K562 (cell line): ENCODE data around the gene P2RY13. TPM values are rescaled to one million over a fixed set of nuclear protein-coding genes. Genes with fewer than 3 reads are reported as not detected.

ENCODE experiments used
- FOS ChIP-seq: IDR thresholded peaks from 3 replicates; pipeline ENCODE4 v1.6.1; 2011; ENCODE audit not compliant: insufficient read length; ENCODE audit errors: extremely low read depth
- FOXP1 ChIP-seq: sonication (generic); formaldehyde crosslinking; IDR thresholded peaks from 2 replicates; pipeline ENCODE4 v1.8.0; 2022; ENCODE audit warnings: mild to moderate bottlenecking, missing genetic modification reagents
- MAFG ChIP-seq: fragments of 450-650 bp; conservative IDR thresholded peaks from 2 replicates; pipeline ENCODE4 v1.6.1; 2016; ENCODE audit warnings: missing genetic modification characterization, missing compliant biosample characterization
- NCOA4 ChIP-seq: fragments of 450-650 bp; IDR thresholded peaks from 2 replicates; pipeline ENCODE4 v1.6.1; 2018; ENCODE audit warnings: mild to moderate bottlenecking; ENCODE audit not compliant: partially characterized antibody
- NELFE ChIP-seq: IDR thresholded peaks from 2 replicates; pipeline ENCODE4 v1.6.1; 2011; ENCODE audit warnings: mild to moderate bottlenecking; ENCODE audit not compliant: insufficient read depth, insufficient read length
- TOE1 ChIP-seq, 2 experiments: fragments of 450-650 bp in 1 of 2; sonication (generic) in 1 of 2; formaldehyde crosslinking in 1 of 2; IDR thresholded peaks; 2 replicates each; pipeline versions ENCODE4 v1.7.1 to v1.8.0; 2016 to 2022; ENCODE audit warnings: borderline replicate concordance in 2 of 2, mild to moderate bottlenecking in 2 of 2, antibody characterized with exemption in 1 of 2, inconsistent platforms in 1 of 2, low read depth in 1 of 2, missing genetic modification reagents in 1 of 2, moderate library complexity in 1 of 2
- ZNF76 ChIP-seq: fragments of 250-450 bp; sonication (Bioruptor Pico); IDR thresholded peaks from 2 replicates; pipeline ENCODE4 v1.4.0; 2020; ENCODE audit warnings: mild to moderate bottlenecking, moderate library complexity, borderline replicate concordance
- polyA plus RNA-seq, 8 experiments: library from polyadenylated mRNA; depleted of rRNA in 4 of 8; stranded (reverse) in 5 of 8; unstranded in 3 of 8; fragments of >200 nt; fragmentation: Nextera tagmentation in 2 of 8; fragmentation: Illumina TruSeq in 1 of 8; extraction: Ambion mirVana in 2 of 8; extraction: Trizol in 1 of 8; gene quantifications; 2 replicates each; pipeline versions ENCODE4 v1.2.1 to v1.2.3, GENCODE V29; 2011 to 2014; ENCODE audit warnings: inconsistent platforms in 1 of 8, missing spikeins in 1 of 8
- total RNA-seq, 7 experiments: library from RNA; depleted of rRNA in 6 of 7; stranded (reverse); fragments of >200 nt in 6 of 7; fragmentation: Illumina TruSeq in 2 of 7; extraction: Trizol in 2 of 7; gene quantifications; 2 replicates each; pipeline versions ENCODE4 v1.2.1 to v1.2.3, GENCODE V29; 2011 to 2021; ENCODE audit warnings: low replicate concordance in 1 of 7
- TF ChIP-seq, protein P1 (sequence below), 2 experiments: fragments of 450-650 bp; IDR thresholded peaks; 2 replicates each; pipeline ENCODE4 v1.6.1; 2016; ENCODE audit warnings: mild to moderate bottlenecking in 2 of 2, borderline replicate concordance in 1 of 2, low read depth in 1 of 2, moderate library complexity in 1 of 2

Gene P2RY13
- total and polyA plus RNA-seq, 9 of the 15 experiments (the other 6 are each of a cell fraction or from before 2014, with no cell fraction given): not detected

DNA sequence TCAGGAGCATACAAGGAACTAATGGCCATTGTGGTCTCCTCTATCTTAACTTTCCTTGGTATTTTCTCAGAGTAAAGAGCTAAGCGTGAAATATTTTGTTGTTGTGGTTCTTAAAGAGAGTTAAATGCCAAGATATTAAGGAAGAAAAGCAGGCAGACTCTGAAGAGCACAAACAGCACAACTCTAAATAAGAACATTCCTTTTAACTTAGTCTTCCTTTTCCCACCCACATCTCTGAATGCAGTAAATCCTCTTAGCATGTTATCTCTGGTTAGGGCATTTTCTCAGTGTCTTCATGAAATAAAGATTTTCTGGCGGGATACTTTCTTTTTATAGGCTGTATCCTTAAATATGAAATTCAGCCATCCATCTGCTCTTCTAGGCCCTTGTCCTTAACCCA, 14.2 kb downstream of the P2RY13 start (continued):
- TF ChIP-seq, protein P1, sequence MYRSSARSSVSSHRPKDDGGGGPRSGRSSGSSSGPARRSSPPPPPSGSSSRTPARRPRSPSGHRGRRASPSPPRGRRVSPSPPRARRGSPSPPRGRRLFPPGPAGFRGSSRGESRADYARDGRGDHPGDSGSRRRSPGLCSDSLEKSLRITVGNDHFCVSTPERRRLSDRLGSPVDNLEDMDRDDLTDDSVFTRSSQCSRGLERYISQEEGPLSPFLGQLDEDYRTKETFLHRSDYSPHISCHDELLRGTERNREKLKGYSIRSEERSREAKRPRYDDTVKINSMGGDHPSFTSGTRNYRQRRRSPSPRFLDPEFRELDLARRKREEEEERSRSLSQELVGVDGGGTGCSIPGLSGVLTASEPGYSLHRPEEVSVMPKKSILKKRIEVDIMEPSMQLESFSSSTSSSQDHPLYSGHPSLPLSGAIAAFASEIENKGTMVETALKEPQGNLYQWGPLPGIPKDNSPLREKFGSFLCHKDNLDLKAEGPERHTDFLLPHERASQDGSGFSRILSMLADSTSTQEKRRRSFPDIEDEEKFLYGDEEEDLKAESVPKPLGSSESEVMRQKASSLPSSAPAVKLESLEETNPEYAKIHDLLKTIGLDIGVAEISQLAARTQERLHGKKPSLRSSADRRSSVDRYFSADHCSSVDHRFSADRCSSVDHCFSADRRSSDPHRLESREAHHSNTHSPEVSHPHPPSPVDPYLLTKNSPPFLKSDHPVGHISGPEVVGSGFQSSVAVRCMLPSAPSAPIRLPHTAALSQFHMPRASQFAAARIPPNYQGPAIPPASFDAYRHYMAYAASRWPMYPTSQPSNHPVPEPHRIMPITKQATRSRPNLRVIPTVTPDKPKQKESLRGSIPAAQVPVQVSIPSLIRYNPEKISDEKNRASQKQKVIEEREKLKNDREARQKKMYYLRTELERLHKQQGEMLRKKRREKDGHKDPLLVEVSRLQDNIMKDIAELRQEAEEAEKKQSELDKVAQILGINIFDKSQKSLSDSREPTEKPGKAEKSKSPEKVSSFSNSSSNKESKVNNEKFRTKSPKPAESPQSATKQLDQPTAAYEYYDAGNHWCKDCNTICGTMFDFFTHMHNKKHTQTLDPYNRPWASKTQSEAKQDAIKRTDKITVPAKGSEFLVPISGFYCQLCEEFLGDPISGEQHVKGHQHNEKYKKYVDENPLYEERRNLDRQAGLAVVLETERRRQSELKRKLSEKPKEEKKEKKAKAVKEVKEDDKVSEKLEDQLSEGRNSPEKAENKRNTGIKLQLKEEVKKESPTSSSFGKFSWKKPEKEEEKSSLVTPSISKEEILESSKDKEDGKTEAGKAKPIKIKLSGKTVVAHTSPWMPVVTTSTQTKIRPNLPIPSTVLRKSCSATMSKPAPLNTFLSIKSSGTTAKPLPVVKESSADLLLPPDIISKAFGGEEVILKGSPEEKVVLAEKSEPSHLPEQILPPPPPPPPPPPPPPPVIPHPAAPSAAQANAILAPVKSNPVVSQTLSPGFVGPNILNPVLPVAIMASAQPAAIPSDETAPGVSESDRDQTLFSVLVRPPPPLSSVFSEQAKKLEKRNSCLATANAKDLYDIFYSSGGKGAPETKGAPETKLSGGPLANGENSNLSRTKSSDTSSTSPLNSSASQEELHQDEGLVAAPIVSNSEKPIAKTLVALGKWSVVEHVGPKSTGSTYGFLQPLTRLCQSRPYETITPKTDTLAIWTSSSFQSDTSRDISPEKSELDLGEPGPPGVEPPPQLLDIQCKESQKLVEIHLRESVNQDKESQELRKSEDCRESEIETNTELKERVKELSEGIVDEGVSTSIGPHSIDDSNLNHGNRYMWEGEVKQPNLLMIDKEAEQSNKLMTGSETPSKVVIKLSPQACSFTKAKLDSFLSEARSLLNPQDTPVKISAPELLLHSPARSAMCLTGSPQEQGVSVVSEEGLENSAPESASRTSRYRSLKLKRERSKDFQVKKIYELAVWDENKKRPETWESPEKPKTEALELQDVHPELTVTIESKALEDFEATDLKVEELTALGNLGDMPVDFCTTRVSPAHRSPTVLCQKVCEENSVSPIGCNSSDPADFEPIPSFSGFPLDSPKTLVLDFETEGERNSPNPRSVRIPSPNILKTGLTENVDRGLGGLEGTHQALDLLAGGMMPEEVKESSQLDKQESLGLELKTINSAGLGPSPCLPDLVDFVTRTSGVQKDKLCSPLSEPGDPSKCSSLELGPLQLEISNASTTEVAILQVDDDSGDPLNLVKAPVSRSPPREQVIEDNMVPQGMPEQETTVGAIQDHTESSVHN (IDR thresholded peaks at IDR 0.05; ENCODE audit: borderline replicate concordance in 1 of 2, low read depth in 1 of 2): no peak
- TF ChIP-seq FOS: no peak
- no peak for TF ChIP-seq FOXP1 (CRISPR knock-in tag)
- no peak for TF ChIP-seq TOE1 (IDR thresholded peaks at IDR 0.05; ENCODE audit: borderline replicate concordance)
- TF ChIP-seq TOE1 (CRISPR knock-in tag; IDR thresholded peaks at IDR 0.05; ENCODE audit: borderline replicate concordance, low read depth): no peak
- TF ChIP-seq MAFG (tag): no peak
- TF ChIP-seq ZNF76 (CRISPR knock-in tag): no peak
- TF ChIP-seq NCOA4: no peak
- TF ChIP-seq NELFE: no peak
